Mucosa of descending colon (tissue), 3 donors: ENCODE results near the gene GJC3. TPM values are rescaled to one million over a fixed set of nuclear protein-coding genes. Genes with fewer than 3 reads are reported as not detected.
"Not testable (repeated sequence)": the region's sequence is repeated elsewhere in the genome, so short reads cannot be mapped to it uniquely, and the experiment has no call there.

Experiments
- ATAC-seq: fragments of 200-7000 bp; cut with Tn5 transposase; one replicate; pipeline ENCODE4 v1.9.1; 2020; ENCODE audit warnings: mild to moderate bottlenecking, moderate library complexity
- DNase-seq, 3 donors: peaks; one replicate each; pipeline ENCODE4 v3.0.0-alpha.2; 2020
- H3K36me3 ChIP-seq: fragments of 200-600 bp; one replicate; pipeline ENCODE4 v1.8.0; 2021; ENCODE audit warnings: low read depth, mild to moderate bottlenecking
- H3K4me1 ChIP-seq: fragments of 200-600 bp; one replicate; pipeline ENCODE4 v1.8.0; 2021; ENCODE audit warnings: low read depth, mild to moderate bottlenecking
- H3K4me3 ChIP-seq: fragments of 200-600 bp; one replicate; pipeline ENCODE4 v1.8.0; 2021; ENCODE audit warnings: mild to moderate bottlenecking
- H3K9me3 ChIP-seq: fragments of 200-600 bp; one replicate; pipeline ENCODE4 v1.8.0; 2021; ENCODE audit warnings: mild to moderate bottlenecking
- CTCF ChIP-seq: fragments of 200-600 bp; IDR thresholded peaks from one replicate; pipeline ENCODE4 v1.8.0; 2022; ENCODE audit warnings: antibody characterized with exemption, mild to moderate bottlenecking
- intact Hi-C, 2 donors: fragments of 100-400 bp; cut with DNase I in 1 of 2; cut with micrococcal nuclease in 1 of 2; formaldehyde crosslinking; loops; one replicate each; pipeline versions ENCODE4 v1.11.0 to v1.11.1; 2022; cut with DNase I, micrococcal nuclease
- total RNA-seq, 3 donors: library from RNA; stranded (reverse); fragmentation: NEBNext Ultra II Directional in 2 of 3; extraction: Animal tissue kit (Norgen Biotek cat#: 25700) in 2 of 3; gene quantifications; one replicate each; pipeline versions ENCODE4 v1.2.1 to v1.2.4, GENCODE V29; 2021 to 2023
- donor health status: DM: no; HTN: no; CAD: no; lungs with moderate emphysema.
- donor health status: DM: no; HTN: no; CAD: no.
- donor health status: DM: no; HTN: yes; CAD: no.

GJC3 gene
- total RNA-seq, 3 donors from 2014 or later = not detected

GRCh38 chr7:99893280-99893679 lies 36.1 kb downstream of the GJC3 start:
- TF ChIP-seq CTCF = no peak
- DNase-seq (no peak), ATAC-seq (no peak)
- Histone ChIP-seq H3K4me3 (no peak overlapping the region), H3K4me1 (no peaks in the 10 kb centered on the region), H3K36me3 (no peaks in the 10 kb centered on the region), H3K9me3 (no peaks in the 10 kb centered on the region)
- intact Hi-C loops = no loop called here

GRCh38 chr7:99890348-99890747 lies 39.1 kb downstream of the GJC3 start:
- H3K4me3 ChIP-seq, DNase-seq, H3K36me3 ChIP-seq, H3K9me3 ChIP-seq, intact Hi-C loops, H3K4me1 ChIP-seq, ATAC-seq: not testable (repeated sequence)

- H3K36me3 ChIP-seq, DNase-seq, H3K4me1 ChIP-seq, intact Hi-C loops, H3K4me3 ChIP-seq, H3K9me3 ChIP-seq, ATAC-seq: not testable (repeated sequence)
Observed at GRCh38 chr7:99888366-99888765, 41.1 kb downstream of the GJC3 start.

DNA sequence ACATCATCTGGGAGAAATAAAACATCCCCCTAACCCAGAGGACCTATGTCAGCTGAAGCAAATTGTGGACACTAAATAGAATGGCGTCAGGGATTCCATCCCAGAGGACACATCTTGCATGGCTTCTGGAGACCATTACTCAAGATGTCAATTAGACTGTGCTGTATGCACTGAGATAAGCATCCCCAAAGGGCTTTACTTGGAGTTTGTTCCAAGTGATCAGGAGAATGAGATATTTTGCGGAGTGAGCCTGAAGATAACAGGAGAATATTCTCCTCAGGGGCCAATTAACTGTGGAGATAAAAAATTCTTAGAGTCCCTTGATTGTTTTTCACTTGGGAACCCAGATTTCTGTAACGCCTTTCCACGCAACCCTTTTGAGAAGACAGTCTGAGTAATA lies 48.0 kb downstream of the GJC3 start:
- Histone ChIP-seq H3K36me3 (no peaks in the 10 kb centered on the region), H3K4me1 (no peaks in the 10 kb centered on the region), H3K9me3 (no peaks in the 10 kb centered on the region), H3K4me3 (no peak overlapping the region)
- intact Hi-C loops = no loop called here
- TF ChIP-seq CTCF = no peak
- ATAC-seq (no peak), DNase-seq (no peak)

GRCh38 chr7:99876933-99877332 lies 52.5 kb downstream of the GJC3 start, which contains the start of gene OR2AE1:
TSS of gene OR2AE1 (minus strand) at chr7:99877033. CDS start at chr7:99877033, 0 bp downstream.
- H3K36me3 ChIP-seq = no peaks in the 10 kb centered on the region
- ATAC-seq = no peak
- no peak within 1 kb of the TSS for H3K4me3 ChIP-seq
- no peak for DNase-seq
- intact Hi-C loops = no loop called here
- no peak for TF ChIP-seq CTCF
- no peaks in the 10 kb centered on the region for H3K4me1 ChIP-seq
- H3K9me3 ChIP-seq = no peaks in the 10 kb centered on the region

GRCh38 chr7:99876491-99876890 lies 52.9 kb downstream of the GJC3 start:
- no peaks in the 10 kb centered on the region for H3K4me1 ChIP-seq
- H3K9me3 ChIP-seq = no peaks in the 10 kb centered on the region
- H3K4me3 ChIP-seq = no peak overlapping the region
- DNase-seq = no peak
- TF ChIP-seq CTCF = no peak
- H3K36me3 ChIP-seq = no peaks in the 10 kb centered on the region
- intact Hi-C loops = no loop called here
- no peak for ATAC-seq

Other genes with a start within 250 kb of the GJC3 start
- gene CYP3A5, start 249.6 kb downstream of the GJC3 start, total RNA-seq = 100 to 1,000 TPM in 2 of 3 donors, 10 to 100 TPM in 1; 73.8 to 241 (median 179) TPM
- under 1 TPM in 2 of 3 donors, not detected in 1; 0.39 to 0.82 TPM for gene CYP3A7, start 194.4 kb downstream of the GJC3 start, total RNA-seq
- gene CYP3A4, start 145.4 kb downstream of the GJC3 start, total RNA-seq = 1 to 10 TPM; 2.8 to 5.4 (median 4.0) TPM
- not detected for gene CYP3A43, start 101.6 kb downstream of the GJC3 start, total RNA-seq
- gene OR2AE1, start 52.6 kb downstream of the GJC3 start, total RNA-seq = under 1 TPM in 1 of 3 donors, not detected in 2; 0.47 TPM
- 10 to 100 TPM; 22.2 to 29.2 (median 25.2) TPM for gene TRIM4, start 10.1 kb downstream of the GJC3 start, total RNA-seq
- 1 to 10 TPM; 3.8 to 7.9 (median 6.0) TPM for gene AZGP1, start 46.4 kb upstream of the GJC3 start, total RNA-seq
- 100 to 1,000 TPM; 105 to 153 (median 129) TPM for gene ZKSCAN1, start 86.0 kb upstream of the GJC3 start, total RNA-seq
- 10 to 100 TPM in 1 of 3 donors, 1 to 10 TPM in 2; 6.9 to 13.9 (median 7.7) TPM for gene ZSCAN21, start 120.2 kb upstream of the GJC3 start, total RNA-seq
- 10 to 100 TPM; 32.6 to 46.1 (median 35.8) TPM for gene ZNF3, start 152.1 kb upstream of the GJC3 start, total RNA-seq
- 10 to 100 TPM; 61.8 to 98.5 (median 76.1) TPM for gene COPS6, start 159.3 kb upstream of the GJC3 start, total RNA-seq
- 10 to 100 TPM; 62.7 to 92.2 (median 65.5) TPM for gene MCM7, start 171.8 kb upstream of the GJC3 start, total RNA-seq
- gene AP4M1, start 172.0 kb upstream of the GJC3 start, total RNA-seq = 10 to 100 TPM; 18.0 to 30.9 (median 23.9) TPM
- 10 to 100 TPM; 31.6 to 62.5 (median 34.2) TPM for gene TAF6, start 189.7 kb upstream of the GJC3 start, total RNA-seq
- 10 to 100 TPM in 1 of 3 donors, 1 to 10 TPM in 2; 7.8 to 19.4 (median 8.6) TPM for gene CNPY4, start 190.0 kb upstream of the GJC3 start, total RNA-seq
- gene MBLAC1, start 197.3 kb upstream of the GJC3 start, total RNA-seq = 1 to 10 TPM; 2.5 to 4.9 (median 3.2) TPM
- gene LAMTOR4, start 219.3 kb upstream of the GJC3 start, total RNA-seq = 100 to 1,000 TPM; 135 to 221 (median 187) TPM
- gene TRAPPC14, start 229.1 kb upstream of the GJC3 start, total RNA-seq = 10 to 100 TPM; 36.7 to 78.9 (median 49.0) TPM
- 1 to 10 TPM; 5.4 to 8.0 (median 6.1) TPM for gene GAL3ST4, start 239.0 kb upstream of the GJC3 start, total RNA-seq
- 1 to 10 TPM; 3.4 to 6.2 (median 5.1) TPM for gene GPC2, start 247.8 kb upstream of the GJC3 start, total RNA-seq
- gene STAG3, start 248.3 kb upstream of the GJC3 start, total RNA-seq = 1 to 10 TPM; 2.4 to 6.4 (median 2.8) TPM